GM12878 (cell line): ENCODE data around the gene C15orf62. TPM values are rescaled to one million over a fixed set of nuclear protein-coding genes. Genes with fewer than 3 reads are reported as not detected.

ENCODE experiments used
- ATF2 ChIP-seq: IDR thresholded peaks from 2 replicates; pipeline ENCODE4 v1.6.1; 2012; ENCODE audit warnings: low read length, inconsistent platforms
- BRCA1 ChIP-seq: IDR thresholded peaks from 2 replicates; pipeline ENCODE4 v1.6.1; 2011; ENCODE audit warnings: low read depth, low read length, improper control_type of control experiment
- CREM ChIP-seq: IDR thresholded peaks from 2 replicates; pipeline ENCODE4 v1.6.1; 2014; ENCODE audit warnings: antibody characterized with exemption, low read depth
- EED ChIP-seq: sonication (generic); IDR thresholded peaks from 2 replicates; pipeline ENCODE4 v1.6.1; 2016; ENCODE audit warnings: antibody characterized with exemption, low read depth
- GATAD2B ChIP-seq: fragments of 450-650 bp; conservative IDR thresholded peaks from 2 replicates; pipeline ENCODE4 v1.6.1; 2017; ENCODE audit warnings: low read depth, mild to moderate bottlenecking, moderate library complexity
- PAX5 ChIP-seq: IDR thresholded peaks from 2 replicates; pipeline ENCODE4 v1.6.1; 2011; ENCODE audit warnings: low read depth, low read length, borderline replicate concordance
- PAX8 ChIP-seq: fragments of 450-650 bp; IDR thresholded peaks from 2 replicates; pipeline ENCODE4 v1.6.1; 2017; ENCODE audit warnings: mild to moderate bottlenecking, moderate library complexity
- POLR2AphosphoS5 ChIP-seq: IDR thresholded peaks from 2 replicates; pipeline ENCODE4 v1.6.1; 2011; ENCODE audit warnings: mild to moderate bottlenecking, low read length, inconsistent platforms
- RFX5 ChIP-seq: IDR thresholded peaks from 2 replicates; pipeline ENCODE4 v1.6.1; 2011; ENCODE audit warnings: low read depth, low read length, improper control_type of control experiment
- SMARCA5 ChIP-seq: fragments of 450-650 bp; IDR thresholded peaks from 2 replicates; pipeline ENCODE4 v1.6.1; 2017; ENCODE audit warnings: mild to moderate bottlenecking
- ZBTB11 ChIP-seq: fragments of 450-650 bp; formaldehyde crosslinking; IDR thresholded peaks from 2 replicates; pipeline ENCODE4 v1.5.0; 2022; ENCODE audit warnings: mild to moderate bottlenecking, missing genetic modification characterization
- ZNF217 ChIP-seq: fragments of 450-650 bp; IDR thresholded peaks from 2 replicates; pipeline ENCODE4 v1.6.1; 2017; ENCODE audit warnings: antibody characterized with exemption, mild to moderate bottlenecking
- ZNF274 ChIP-seq: IDR thresholded peaks from one replicate; pipeline ENCODE4 v1.8.0; 2011; ENCODE audit not compliant: insufficient read length, insufficient read depth
- polyA plus RNA-seq, 11 experiments: library from polyadenylated mRNA; depleted of rRNA in 4 of 11; unstranded in 6 of 11; stranded (reverse) in 5 of 11; fragments of >200 nt; fragmentation: Nextera tagmentation in 4 of 11; fragmentation: Illumina TruSeq in 1 of 11; extraction: Ambion mirVana in 4 of 11; extraction: Trizol in 1 of 11; gene quantifications; 1 replicate in 1 of 11; 2 replicates in 10 of 11; pipeline versions ENCODE4 v1.2.1 to v1.2.3, GENCODE V29; 2011 to 2016; ENCODE audit warnings: inconsistent platforms in 2 of 11, missing spikeins in 2 of 11, low read depth in 1 of 11
- total RNA-seq, 4 experiments: library from RNA; depleted of rRNA in 3 of 4; stranded (reverse); fragments of >200 nt in 3 of 4; fragmentation: Illumina TruSeq in 1 of 4; extraction: Trizol in 1 of 4; gene quantifications; 2 replicates each; pipeline versions ENCODE4 v1.2.1 to v1.2.3, GENCODE V29; 2013 to 2021
- TF ChIP-seq, protein P1 (sequence below): IDR thresholded peaks from 2 replicates; pipeline ENCODE4 v1.6.1; 2012; ENCODE audit warnings: low read depth, low read length, improper control_type of control experiment
- TF ChIP-seq, protein P2 (sequence below): fragments of 450-650 bp; IDR thresholded peaks from 2 replicates; pipeline ENCODE4 v1.6.1; 2016; ENCODE audit warnings: mild to moderate bottlenecking, moderate library complexity, borderline replicate concordance
- TF ChIP-seq, protein P3 (sequence below): fragments of 450-650 bp; IDR thresholded peaks from 2 replicates; pipeline ENCODE4 v1.6.1; 2017; ENCODE audit warnings: mild to moderate bottlenecking, moderate library complexity

C15orf62 gene
- total and polyA plus RNA-seq, 10 of the 15 experiments (the other 5 are each of a cell fraction or from before 2014, with no cell fraction given), result 0.06 to 0.68 (median 0.40) TPM; not detected in 1

DNA sequence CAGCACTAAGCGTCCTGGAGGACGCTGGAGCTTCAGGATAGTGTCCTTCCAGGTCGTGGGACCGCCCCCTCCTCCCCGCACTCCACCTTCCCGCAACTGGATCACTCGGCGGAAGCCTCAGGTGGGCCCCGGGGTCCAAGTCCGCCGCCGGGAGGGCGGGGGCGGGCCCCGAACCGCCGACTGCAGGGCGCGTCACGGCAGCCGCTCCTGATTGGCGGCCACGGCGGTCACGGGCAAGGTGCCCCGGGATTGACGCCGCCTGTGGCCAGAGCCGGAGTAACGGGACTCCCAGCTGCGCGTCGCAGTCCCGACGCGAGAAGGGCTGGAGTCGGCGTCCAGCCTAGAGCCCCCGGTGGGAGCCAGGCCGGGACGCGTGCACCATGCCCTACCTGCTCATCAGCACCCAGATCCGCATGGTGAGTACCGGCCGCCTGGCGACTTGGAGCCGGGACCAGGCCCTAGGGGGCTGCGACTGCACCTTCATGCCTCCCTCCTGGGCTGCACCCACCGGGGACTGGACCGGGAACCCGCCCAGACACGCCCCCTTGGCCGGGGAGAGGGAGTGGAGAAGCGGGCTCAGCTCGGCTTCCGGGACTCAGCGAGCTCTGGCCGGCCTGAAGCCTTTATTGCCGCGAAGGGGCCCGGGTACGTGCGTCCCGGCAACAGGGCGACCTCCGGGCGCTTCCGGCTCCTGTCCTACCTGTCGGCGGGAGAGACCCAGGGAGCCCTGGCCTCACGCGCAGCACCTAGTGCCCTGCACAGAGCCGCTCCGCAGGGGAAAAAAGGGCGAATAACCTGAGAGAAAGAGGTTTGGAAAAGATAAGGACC, 5.8 kb upstream of the C15orf62 start, which contains the start of gene GCHFR (continued):
- no peak for TF ChIP-seq BRCA1
- peak; percentile 67; the same call in 1 of the 2 replicates for TF ChIP-seq EED
- no peak for TF ChIP-seq RFX5
- 0 out of 2 replicates have a peak, but pooled peaks have one; percentile 32 for TF ChIP-seq ZNF217
- no peak for TF ChIP-seq ZBTB11 (CRISPR knock-in tag)
- TF ChIP-seq PAX5, result peak; percentile 43; the same call in 1 of the 2 replicates
- TF ChIP-seq, protein P1, sequence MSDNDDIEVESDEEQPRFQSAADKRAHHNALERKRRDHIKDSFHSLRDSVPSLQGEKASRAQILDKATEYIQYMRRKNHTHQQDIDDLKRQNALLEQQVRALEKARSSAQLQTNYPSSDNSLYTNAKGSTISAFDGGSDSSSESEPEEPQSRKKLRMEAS, result no peak
- no peak for TF ChIP-seq ATF2
- no peak for TF ChIP-seq SMARCA5
- peak; percentile 54 for TF ChIP-seq GATAD2B
- TF ChIP-seq, protein P2, sequence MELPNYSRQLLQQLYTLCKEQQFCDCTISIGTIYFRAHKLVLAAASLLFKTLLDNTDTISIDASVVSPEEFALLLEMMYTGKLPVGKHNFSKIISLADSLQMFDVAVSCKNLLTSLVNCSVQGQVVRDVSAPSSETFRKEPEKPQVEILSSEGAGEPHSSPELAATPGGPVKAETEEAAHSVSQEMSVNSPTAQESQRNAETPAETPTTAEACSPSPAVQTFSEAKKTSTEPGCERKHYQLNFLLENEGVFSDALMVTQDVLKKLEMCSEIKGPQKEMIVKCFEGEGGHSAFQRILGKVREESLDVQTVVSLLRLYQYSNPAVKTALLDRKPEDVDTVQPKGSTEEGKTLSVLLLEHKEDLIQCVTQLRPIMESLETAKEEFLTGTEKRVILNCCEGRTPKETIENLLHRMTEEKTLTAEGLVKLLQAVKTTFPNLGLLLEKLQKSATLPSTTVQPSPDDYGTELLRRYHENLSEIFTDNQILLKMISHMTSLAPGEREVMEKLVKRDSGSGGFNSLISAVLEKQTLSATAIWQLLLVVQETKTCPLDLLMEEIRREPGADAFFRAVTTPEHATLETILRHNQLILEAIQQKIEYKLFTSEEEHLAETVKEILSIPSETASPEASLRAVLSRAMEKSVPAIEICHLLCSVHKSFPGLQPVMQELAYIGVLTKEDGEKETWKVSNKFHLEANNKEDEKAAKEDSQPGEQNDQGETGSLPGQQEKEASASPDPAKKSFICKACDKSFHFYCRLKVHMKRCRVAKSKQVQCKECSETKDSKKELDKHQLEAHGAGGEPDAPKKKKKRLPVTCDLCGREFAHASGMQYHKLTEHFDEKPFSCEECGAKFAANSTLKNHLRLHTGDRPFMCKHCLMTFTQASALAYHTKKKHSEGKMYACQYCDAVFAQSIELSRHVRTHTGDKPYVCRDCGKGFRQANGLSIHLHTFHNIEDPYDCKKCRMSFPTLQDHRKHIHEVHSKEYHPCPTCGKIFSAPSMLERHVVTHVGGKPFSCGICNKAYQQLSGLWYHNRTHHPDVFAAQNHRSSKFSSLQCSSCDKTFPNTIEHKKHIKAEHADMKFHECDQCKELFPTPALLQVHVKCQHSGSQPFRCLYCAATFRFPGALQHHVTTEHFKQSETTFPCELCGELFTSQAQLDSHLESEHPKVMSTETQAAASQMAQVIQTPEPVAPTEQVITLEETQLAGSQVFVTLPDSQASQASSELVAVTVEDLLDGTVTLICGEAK, result no peak
- peak; percentile 35 for TF ChIP-seq CREM
- TF ChIP-seq PAX8, result no peak
- peak; percentile 63; the same call in 1 of the 2 replicates for TF ChIP-seq POLR2AphosphoS5
- no peak for TF ChIP-seq ZNF274
- TF ChIP-seq, protein P3, sequence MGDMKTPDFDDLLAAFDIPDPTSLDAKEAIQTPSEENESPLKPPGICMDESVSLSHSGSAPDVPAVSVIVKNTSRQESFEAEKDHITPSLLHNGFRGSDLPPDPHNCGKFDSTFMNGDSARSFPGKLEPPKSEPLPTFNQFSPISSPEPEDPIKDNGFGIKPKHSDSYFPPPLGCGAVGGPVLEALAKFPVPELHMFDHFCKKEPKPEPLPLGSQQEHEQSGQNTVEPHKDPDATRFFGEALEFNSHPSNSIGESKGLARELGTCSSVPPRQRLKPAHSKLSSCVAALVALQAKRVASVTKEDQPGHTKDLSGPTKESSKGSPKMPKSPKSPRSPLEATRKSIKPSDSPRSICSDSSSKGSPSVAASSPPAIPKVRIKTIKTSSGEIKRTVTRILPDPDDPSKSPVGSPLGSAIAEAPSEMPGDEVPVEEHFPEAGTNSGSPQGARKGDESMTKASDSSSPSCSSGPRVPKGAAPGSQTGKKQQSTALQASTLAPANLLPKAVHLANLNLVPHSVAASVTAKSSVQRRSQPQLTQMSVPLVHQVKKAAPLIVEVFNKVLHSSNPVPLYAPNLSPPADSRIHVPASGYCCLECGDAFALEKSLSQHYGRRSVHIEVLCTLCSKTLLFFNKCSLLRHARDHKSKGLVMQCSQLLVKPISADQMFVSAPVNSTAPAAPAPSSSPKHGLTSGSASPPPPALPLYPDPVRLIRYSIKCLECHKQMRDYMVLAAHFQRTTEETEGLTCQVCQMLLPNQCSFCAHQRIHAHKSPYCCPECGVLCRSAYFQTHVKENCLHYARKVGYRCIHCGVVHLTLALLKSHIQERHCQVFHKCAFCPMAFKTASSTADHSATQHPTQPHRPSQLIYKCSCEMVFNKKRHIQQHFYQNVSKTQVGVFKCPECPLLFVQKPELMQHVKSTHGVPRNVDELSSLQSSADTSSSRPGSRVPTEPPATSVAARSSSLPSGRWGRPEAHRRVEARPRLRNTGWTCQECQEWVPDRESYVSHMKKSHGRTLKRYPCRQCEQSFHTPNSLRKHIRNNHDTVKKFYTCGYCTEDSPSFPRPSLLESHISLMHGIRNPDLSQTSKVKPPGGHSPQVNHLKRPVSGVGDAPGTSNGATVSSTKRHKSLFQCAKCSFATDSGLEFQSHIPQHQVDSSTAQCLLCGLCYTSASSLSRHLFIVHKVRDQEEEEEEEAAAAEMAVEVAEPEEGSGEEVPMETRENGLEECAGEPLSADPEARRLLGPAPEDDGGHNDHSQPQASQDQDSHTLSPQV, result no peak
